PC-9 (cell line): Measurements from ENCODE around the gene DCAF12. TPM values are rescaled to one million over a fixed set of nuclear protein-coding genes. Genes with fewer than 3 reads are reported as not detected.

ENCODE experiments used
- BruUV-seq: library from RNA; stranded (reverse); fragments of 400-500 nt; replicated peaks from 2 replicates; lab custom pipeline; 2021; lab: Mats Ljungman, UMichigan
- CTCF ChIA-PET: fragments of 300-600 bp; sonication (Branson Sonifier 250); formaldehyde crosslinking; loops from one replicate; lab custom pipeline; 2022; ENCODE audit warnings: antibody characterized with exemption; lab: Charles Lee
- POLR2A ChIA-PET: fragments of 300-600 bp; sonication (Branson Sonifier 250); formaldehyde crosslinking; loops from one replicate; lab custom pipeline; 2022; ENCODE audit warnings: antibody characterized with exemption; ENCODE audit not compliant: unreplicated experiment; lab: Charles Lee
- DNase-seq, 2 experiments: peaks; one replicate each; pipeline versions ENCODE4 v3.0.0 to v3.0.0-alpha.2; 2015 to 2022; ENCODE audit warnings: mixed read lengths in 1 of 2
- H2AFZ ChIP-seq: fragments of 200-600 bp; sonication (generic); 2 replicates; pipeline ENCODE4 v1.8.1; 2017; ENCODE audit warnings: antibody characterized with exemption
- H3F3A ChIP-seq: fragments of 200-600 bp; sonication (generic); 2 replicates; pipeline ENCODE4 v1.8.1; 2017; ENCODE audit warnings: antibody characterized with exemption, mild to moderate bottlenecking, low read depth; ENCODE audit not compliant: insufficient read depth
- H3K27ac ChIP-seq: fragments of 200-600 bp; sonication (generic); 2 replicates; pipeline ENCODE4 v1.6.1; 2016; ENCODE audit warnings: mixed run types
- H3K27me3 ChIP-seq: fragments of 200-600 bp; sonication (generic); 2 replicates; pipeline ENCODE4 v1.6.1; 2016; ENCODE audit warnings: low read depth, mixed run types; ENCODE audit not compliant: insufficient read depth
- H3K36me3 ChIP-seq: fragments of 200-600 bp; sonication (generic); 2 replicates; pipeline ENCODE4 v1.6.1; 2016; ENCODE audit warnings: low read depth, mixed run types
- H3K4me1 ChIP-seq: fragments of 200-600 bp; sonication (generic); replicated peaks from 2 replicates; pipeline ENCODE4 v1.6.1; 2016; ENCODE audit warnings: mixed run types; ENCODE audit not compliant: insufficient read depth
- H3K4me2 ChIP-seq: fragments of 200-600 bp; sonication (generic); 2 replicates; pipeline ENCODE4 v1.6.1; 2017; ENCODE audit warnings: mixed run types
- H3K4me3 ChIP-seq: fragments of 200-600 bp; sonication (generic); 2 replicates; pipeline ENCODE4 v1.6.1; 2016; ENCODE audit warnings: mixed run types
- H3K79me2 ChIP-seq: fragments of 200-600 bp; sonication (generic); 2 replicates; pipeline ENCODE4 v1.6.1; 2017; ENCODE audit warnings: low read depth, mixed run types
- H3K9me2 ChIP-seq: fragments of 200-600 bp; sonication (generic); 2 replicates; pipeline ENCODE4 v1.8.1; 2017; ENCODE audit warnings: mild to moderate bottlenecking; ENCODE audit not compliant: insufficient read depth
- H3K9me3 ChIP-seq: fragments of 200-600 bp; sonication (generic); 2 replicates; pipeline ENCODE4 v1.8.1; 2016; ENCODE audit warnings: low read depth; ENCODE audit not compliant: insufficient read depth
- H4K20me1 ChIP-seq: fragments of 200-600 bp; sonication (generic); 2 replicates; pipeline ENCODE4 v1.8.1; 2017; ENCODE audit not compliant: insufficient read depth
- CTCF ChIP-seq: fragments of 200-600 bp; sonication (generic); conservative IDR thresholded peaks from 2 replicates; pipeline ENCODE4 v1.6.1; 2017; ENCODE audit warnings: mixed run types, antibody characterized with exemption, mild to moderate bottlenecking, moderate library complexity
- EZH2 ChIP-seq: fragments of 200-600 bp; sonication (generic); IDR thresholded peaks from 2 replicates; pipeline ENCODE4 v1.8.0; 2017; ENCODE audit warnings: antibody characterized with exemption, low read depth
- intact Hi-C: fragments of 100-400 bp; cut with micrococcal nuclease; formaldehyde crosslinking; loops from one replicate; pipeline ENCODE4 v1.10.0; 2022; ENCODE audit not compliant: unreplicated experiment
- total RNA-seq: library from RNA; stranded (reverse); gene quantifications from 2 replicates; pipeline ENCODE4 v1.2.3, GENCODE V29; 2021

DCAF12 gene
- total RNA-seq, 1 experiment from 2014 or later = 23.4 TPM

- BruUV-seq = no TSS peak
- no peaks in the 10 kb centered on the region for H3F3A ChIP-seq
- POLR2A ChIA-PET = no interaction called here
- H2AFZ ChIP-seq = no peak overlapping the region
- H3K4me2 ChIP-seq = no peak overlapping the region
- no peaks in the 10 kb centered on the region for H3K79me2 ChIP-seq
- H3K36me3 ChIP-seq = no peaks in the 10 kb centered on the region
- no peaks in the 10 kb centered on the region for H4K20me1 ChIP-seq
- no peak overlapping the region for H3K4me3 ChIP-seq
- no peaks in the 10 kb centered on the region for H3K27me3 ChIP-seq
- DNase-seq = no peak
- CTCF ChIA-PET = no interaction called here
- H3K4me1 ChIP-seq = no peaks in the 10 kb centered on the region; the same call in 1 of the 2 replicates
- no peak overlapping the region for H3K27ac ChIP-seq
- TF ChIP-seq CTCF (no peak), EZH2 (no peak)
- no peaks in the 10 kb centered on the region for H3K9me2 ChIP-seq
- intact Hi-C loops = no loop called here
- H3K9me3 ChIP-seq = no peaks in the 10 kb centered on the region
Measured at GRCh38 chr9:34154057-34154456, 27.6 kb upstream of the DCAF12 start.

GRCh38 chr9:34151398-34151797, 24.9 kb upstream of the DCAF12 start:
- Histone ChIP-seq H3K27ac (no peak overlapping the region), H3K4me3 (no peak overlapping the region), H3K36me3 (no peaks in the 10 kb centered on the region), H3K9me2 (no peaks in the 10 kb centered on the region), H3K9me3 (no peaks in the 10 kb centered on the region), H4K20me1 (no peaks in the 10 kb centered on the region), H3K79me2 (no peaks in the 10 kb centered on the region), H3K27me3 (no peaks in the 10 kb centered on the region), H3K4me1 (no peaks in the 10 kb centered on the region), H2AFZ (no peak overlapping the region), H3K4me2 (no peak overlapping the region), H3F3A (no peaks in the 10 kb centered on the region)
- DNase-seq = no peak
- TF ChIP-seq CTCF = no peak
- intact Hi-C loops = no loop called here
- no TSS peak for BruUV-seq
- CTCF ChIA-PET = no interaction called here
- POLR2A ChIA-PET = no interaction called here

GRCh38 chr9:34145165-34145564, 18.7 kb upstream of the DCAF12 start:
- H3K27me3 ChIP-seq = no peaks in the 10 kb centered on the region
- intact Hi-C loops = no loop called here
- H3K4me2 ChIP-seq = no peak overlapping the region
- no TSS peak for BruUV-seq
- no peak overlapping the region for H2AFZ ChIP-seq
- DNase-seq = peak; percentile 12 to 61
- H3K4me3 ChIP-seq = no peak overlapping the region
- peaks cover 3% of the 10 kb centered on the region; the same call in 1 of the 2 replicates for H3F3A ChIP-seq
- no peaks in the 10 kb centered on the region for H3K9me2 ChIP-seq
- H3K27ac ChIP-seq = no peak overlapping the region
- CTCF ChIA-PET = no interaction called here
- no peaks in the 10 kb centered on the region for H3K9me3 ChIP-seq
- TF ChIP-seq CTCF (no peak), EZH2 (no peak)
- no peaks in the 10 kb centered on the region for H3K79me2 ChIP-seq
- H3K4me1 ChIP-seq = 0 out of 2 replicates have a peak, but pooled peaks cover 4% of the 10 kb centered on the region
- H3K36me3 ChIP-seq = no peaks in the 10 kb centered on the region
- no peaks in the 10 kb centered on the region for H4K20me1 ChIP-seq
- POLR2A ChIA-PET = interaction anchor here (0.6 kb wide), 1 partner anchor 19 kb away, joined by 4 read pairs; no protein-coding TSS in a partner anchor
